Activated CD4-positive, alpha-beta T cell treated with anti-CD3 and anti-CD28 coated beads, Interleukin-2, amount 10 ng/mL, durations not matched to agents 24 days and 14 days (primary cell): Measurements from ENCODE around the gene RAB3D. TPM values are rescaled to one million over a fixed set of nuclear protein-coding genes. Genes with fewer than 3 reads are reported as not detected.
A peak's percentile ranks its signal among the peaks of the same experiment; 100 is the strongest.
"Not testable (repeated sequence)": the region's sequence is repeated elsewhere in the genome, so short reads cannot be mapped to it uniquely, and the experiment has no call there.

Source experiments
- DNase-seq: peaks from one replicate; pipeline ENCODE4 v3.0.0; 2022
- H3K27ac Mint-ChIP-seq: one replicate; pipeline ENCODE4 v1.8.0; 2022; ENCODE audit warnings: mild to moderate bottlenecking, mixed read lengths
- H3K27me3 Mint-ChIP-seq: one replicate; pipeline ENCODE4 v1.8.0; 2022; ENCODE audit warnings: mixed read lengths
- H3K36me3 Mint-ChIP-seq: one replicate; pipeline ENCODE4 v1.8.0; 2022; ENCODE audit warnings: low read depth, mild to moderate bottlenecking, mixed read lengths
- H3K4me1 Mint-ChIP-seq: one replicate; pipeline ENCODE4 v1.8.0; 2021; ENCODE audit warnings: mixed read lengths
- H3K4me3 Mint-ChIP-seq: one replicate; pipeline ENCODE4 v1.8.0; 2022; ENCODE audit warnings: mild to moderate bottlenecking, moderate library complexity, mixed read lengths
- H3K9me3 Mint-ChIP-seq: one replicate; pipeline ENCODE4 v1.8.0; 2021; ENCODE audit warnings: mixed read lengths
- intact Hi-C: fragments of 100-400 bp; cut with micrococcal nuclease; formaldehyde crosslinking; loops from one replicate; pipeline ENCODE4 v1.15.1; 2023
- total RNA-seq: library from RNA; stranded (reverse); gene quantifications from 2 replicates; pipeline ENCODE4 v1.2.3, GENCODE V29; 2022

Gene RAB3D
- total RNA-seq, 1 donor from 2014 or later, result 5.7 TPM

DNA sequence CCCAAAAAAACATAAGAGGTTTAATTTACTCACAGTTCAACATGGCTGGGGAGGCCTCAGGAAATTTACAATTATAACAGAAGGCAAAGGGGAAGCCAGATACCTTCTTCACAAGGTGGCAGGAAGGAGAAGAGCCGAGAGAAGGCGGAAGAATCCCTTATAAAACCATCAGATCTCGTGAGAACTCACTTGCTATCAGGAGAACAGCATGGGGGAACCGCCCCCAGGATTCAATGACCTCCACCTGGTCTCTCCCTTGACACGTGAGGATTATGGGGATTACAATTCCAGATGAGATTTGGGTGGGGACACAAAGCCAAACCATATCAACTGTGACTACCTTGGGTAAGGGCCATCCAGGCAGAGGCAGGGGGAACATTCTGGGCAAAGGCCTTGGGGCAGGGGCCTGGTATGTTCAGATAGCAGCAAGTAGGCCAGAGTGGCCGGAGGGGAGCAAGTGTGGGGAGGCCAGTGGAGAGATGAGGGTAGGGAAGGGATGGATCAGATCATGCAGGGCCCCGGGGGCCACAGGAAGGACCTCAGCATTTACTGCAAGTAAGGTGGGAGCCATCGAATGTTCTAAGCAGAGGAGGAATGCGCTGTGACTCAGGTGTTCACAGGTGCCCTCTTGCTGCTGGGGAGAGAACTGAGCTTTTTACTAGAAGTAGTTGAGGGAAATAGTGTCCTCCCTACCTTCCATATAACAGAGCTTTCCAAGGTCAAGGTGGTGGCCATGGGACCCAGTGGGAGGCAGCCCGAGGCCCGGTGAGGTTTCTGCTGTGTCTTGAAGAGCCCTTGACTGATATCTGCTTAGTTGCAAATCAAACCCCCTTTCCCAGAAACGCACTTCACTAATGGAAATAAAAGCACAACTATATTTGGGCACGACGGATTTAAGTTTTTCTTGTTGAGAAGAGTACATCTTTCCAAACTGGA lies 18.0 kb downstream of the RAB3D start:
- Mint-ChIP-seq H3K27me3 (peaks cover 6% of the 10 kb centered on the region), H3K4me3 (no peak overlapping the region), H3K4me1 (peaks cover 21% of the 10 kb centered on the region), H3K9me3 (no peaks in the 10 kb centered on the region), H3K27ac (no peak overlapping the region), H3K36me3 (no peaks in the 10 kb centered on the region)
- no peak for DNase-seq
- intact Hi-C loops, result no loop called here

DNA sequence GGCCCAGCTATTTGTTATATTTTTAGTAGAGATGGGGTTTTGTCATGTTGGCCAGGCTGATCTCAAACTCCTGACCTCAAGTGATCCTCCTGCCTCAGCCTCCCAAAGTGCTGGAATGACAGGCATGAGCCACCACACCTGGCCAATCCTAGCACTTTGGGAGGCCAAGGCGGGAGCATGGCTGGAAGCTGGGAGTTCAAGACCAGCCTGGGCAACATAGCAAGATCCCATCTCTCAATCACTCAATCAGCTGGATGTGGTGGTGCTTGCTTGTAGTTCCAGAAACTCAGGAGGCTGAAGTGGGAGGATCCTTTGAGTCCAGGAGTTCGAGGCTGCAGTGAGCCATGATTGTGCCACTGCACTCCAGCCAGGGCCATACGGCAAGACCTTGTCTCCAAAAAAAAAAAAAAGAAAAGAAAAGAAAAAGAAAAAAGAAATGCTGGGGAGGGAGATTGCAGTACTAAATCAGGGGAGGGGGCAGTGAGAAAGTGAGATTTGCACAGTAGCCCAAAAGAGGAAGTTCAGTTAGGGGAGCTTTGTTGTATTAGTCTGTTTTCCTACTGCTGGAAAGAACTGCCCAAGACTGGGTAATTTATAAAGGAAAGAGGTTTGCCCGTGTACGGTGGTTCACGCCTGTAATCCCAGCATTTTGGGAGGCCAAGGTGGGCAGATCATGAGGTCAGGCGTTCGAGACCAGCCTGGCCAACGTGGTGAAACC lies 19.0 kb downstream of the RAB3D start:
- H3K36me3 Mint-ChIP-seq, DNase-seq, H3K27me3 Mint-ChIP-seq, H3K4me3 Mint-ChIP-seq, intact Hi-C loops, H3K27ac Mint-ChIP-seq, H3K9me3 Mint-ChIP-seq: not testable (repeated sequence)
- H3K4me1 Mint-ChIP-seq, result peaks cover 21% of the 10 kb centered on the region

DNA sequence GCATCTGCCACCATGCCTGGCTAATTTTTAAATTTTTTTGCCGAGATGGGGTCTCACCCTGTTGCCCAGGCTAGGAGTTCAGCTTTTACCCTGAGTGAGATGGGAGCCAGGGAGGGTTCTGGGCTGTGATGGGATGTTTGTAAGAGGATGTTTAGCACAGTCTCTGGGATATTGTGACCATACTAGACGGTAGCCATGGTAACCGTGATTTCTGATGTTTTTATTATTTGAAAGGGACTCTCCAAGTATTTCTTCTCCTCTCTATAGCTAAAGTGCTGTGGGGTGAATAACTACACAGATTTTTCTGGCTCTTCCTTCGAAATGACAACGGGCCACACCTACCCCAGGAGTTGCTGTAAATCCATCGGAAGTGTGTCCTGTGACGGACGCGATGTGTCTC lies 33.1 kb downstream of the RAB3D start:
- no peak overlapping the region for H3K27ac Mint-ChIP-seq
- intact Hi-C loops, result no loop called here
- H3K9me3 Mint-ChIP-seq, result no peaks in the 10 kb centered on the region
- no peaks in the 10 kb centered on the region for H3K4me1 Mint-ChIP-seq
- H3K27me3 Mint-ChIP-seq, result peaks cover 8% of the 10 kb centered on the region
- H3K4me3 Mint-ChIP-seq, result no peak overlapping the region
- DNase-seq, result no peak
- H3K36me3 Mint-ChIP-seq, result no peaks in the 10 kb centered on the region

DNA sequence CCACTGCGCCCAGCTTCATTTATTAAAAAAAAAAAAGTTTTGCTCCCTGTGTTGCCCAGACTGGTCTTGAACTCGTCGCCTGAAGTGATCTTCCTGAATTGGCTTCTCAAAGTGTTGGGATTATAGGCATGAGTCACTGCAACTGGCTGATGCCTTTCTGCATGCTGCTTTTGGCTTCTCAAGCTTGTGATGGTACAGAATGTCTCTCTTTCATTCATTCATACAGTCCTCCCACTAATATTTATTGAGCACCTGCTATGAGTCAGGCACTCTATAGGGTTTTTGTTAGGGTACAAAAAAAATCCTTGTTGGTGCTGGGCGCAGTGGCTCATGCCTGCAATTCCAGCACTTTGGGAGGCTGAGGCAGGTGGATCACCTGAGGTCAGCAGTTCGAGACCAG lies 34.5 kb downstream of the RAB3D start:
- no peak for DNase-seq
- no peaks in the 10 kb centered on the region for H3K4me1 Mint-ChIP-seq
- intact Hi-C loops, result no loop called here
- H3K27me3 Mint-ChIP-seq, result peaks cover 8% of the 10 kb centered on the region
- no peak overlapping the region for H3K27ac Mint-ChIP-seq
- no peaks in the 10 kb centered on the region for H3K9me3 Mint-ChIP-seq
- no peak overlapping the region for H3K4me3 Mint-ChIP-seq
- no peaks in the 10 kb centered on the region for H3K36me3 Mint-ChIP-seq

- intact Hi-C loops, result no loop called here
- Mint-ChIP-seq H3K9me3 (no peaks in the 10 kb centered on the region), H3K36me3 (no peaks in the 10 kb centered on the region), H3K4me1 (no peaks in the 10 kb centered on the region), H3K27ac (no peak overlapping the region), H3K27me3 (peaks cover 15% of the 10 kb centered on the region), H3K4me3 (no peak overlapping the region)
- DNase-seq, result no peak
Observed at GRCh38 chr19:11300811-11301120, 38.7 kb downstream of the RAB3D start.

DNA sequence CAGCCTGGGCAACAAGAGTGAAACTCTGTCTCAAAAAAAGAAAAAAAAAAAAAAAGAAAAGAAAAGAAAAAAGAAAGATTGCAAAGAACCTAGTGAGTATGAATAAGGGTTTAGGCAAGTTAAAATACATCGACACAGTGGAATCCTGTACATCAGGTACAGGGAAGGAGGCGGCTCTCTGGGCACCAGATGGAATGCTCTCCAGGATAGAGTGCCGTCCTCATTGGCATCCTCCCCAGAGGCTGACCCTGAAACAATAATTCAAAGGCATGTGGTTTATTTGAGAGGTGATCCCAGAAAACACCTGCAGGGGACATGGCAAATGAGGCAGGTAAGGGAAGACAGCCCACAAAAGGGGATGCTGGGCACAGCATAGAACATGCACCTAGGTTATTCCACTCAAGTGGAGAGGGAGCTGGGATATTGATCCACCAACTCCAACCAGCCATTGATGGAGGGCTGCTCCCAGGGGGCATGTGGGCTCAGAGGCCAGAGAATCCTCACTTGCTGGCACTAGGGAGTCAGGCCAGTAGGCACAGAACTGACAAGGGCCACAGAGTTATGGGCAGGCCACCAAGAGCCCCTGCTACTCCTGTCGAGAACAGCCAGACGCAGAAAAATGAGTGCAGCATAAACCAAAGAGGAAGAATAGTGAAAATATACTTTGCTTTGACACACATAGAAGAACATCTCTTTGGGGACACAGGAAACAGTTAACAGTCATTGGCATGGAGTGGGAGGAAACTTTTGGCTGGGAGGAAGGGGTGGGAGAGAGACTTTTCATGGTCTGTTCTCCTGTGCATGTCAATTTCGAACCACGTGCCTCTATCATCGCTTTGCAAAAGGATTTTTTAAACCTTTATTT lies 39.3 kb downstream of the RAB3D start:
- Mint-ChIP-seq H3K27me3 (peaks cover 20% of the 10 kb centered on the region), H3K36me3 (no peaks in the 10 kb centered on the region), H3K4me3 (no peak overlapping the region), H3K4me1 (no peaks in the 10 kb centered on the region), H3K27ac (no peak overlapping the region), H3K9me3 (no peaks in the 10 kb centered on the region)
- intact Hi-C loops, result loop anchor here (10.0 kb wide), 1 partner anchor 285 kb away; no protein-coding TSS in a partner anchor
- no peak for DNase-seq

- H3K27me3 Mint-ChIP-seq, result peaks cover 37% of the 10 kb centered on the region
- intact Hi-C loops, result loop anchor here (10.0 kb wide), 1 partner anchor 289 kb away; no protein-coding TSS in a partner anchor
- H3K27ac Mint-ChIP-seq, result no peak overlapping the region
- H3K36me3 Mint-ChIP-seq, result no peaks in the 10 kb centered on the region
- H3K9me3 Mint-ChIP-seq, result no peaks in the 10 kb centered on the region
- no peak overlapping the region for H3K4me3 Mint-ChIP-seq
- no peak for DNase-seq
- H3K4me1 Mint-ChIP-seq, result peaks cover 4% of the 10 kb centered on the region
Observed at GRCh38 chr19:11296264-11296663, 43.2 kb downstream of the RAB3D start.

- no peak for DNase-seq
- Mint-ChIP-seq H3K4me3 (no peak within 1 kb of the TSS), H3K27me3 (peaks cover 41% of the 10 kb centered on the region), H3K36me3 (no peaks in the 10 kb centered on the region), H3K9me3 (no peaks in the 10 kb centered on the region), H3K4me1 (peaks cover 4% of the 10 kb centered on the region), H3K27ac (no peak within 1 kb of the TSS)
- intact Hi-C loops, result loop anchor here (10.0 kb wide), 1 partner anchor 289 kb away; no protein-coding TSS in a partner anchor
Observed at GRCh38 chr19:11295665-11296245, 43.7 kb downstream of the RAB3D start, which contains the start of gene TSPAN16. TSPAN16 (plus strand) TSS chr19:11296160; CDS start chr19:11296298, 138 bp downstream.

DNA sequence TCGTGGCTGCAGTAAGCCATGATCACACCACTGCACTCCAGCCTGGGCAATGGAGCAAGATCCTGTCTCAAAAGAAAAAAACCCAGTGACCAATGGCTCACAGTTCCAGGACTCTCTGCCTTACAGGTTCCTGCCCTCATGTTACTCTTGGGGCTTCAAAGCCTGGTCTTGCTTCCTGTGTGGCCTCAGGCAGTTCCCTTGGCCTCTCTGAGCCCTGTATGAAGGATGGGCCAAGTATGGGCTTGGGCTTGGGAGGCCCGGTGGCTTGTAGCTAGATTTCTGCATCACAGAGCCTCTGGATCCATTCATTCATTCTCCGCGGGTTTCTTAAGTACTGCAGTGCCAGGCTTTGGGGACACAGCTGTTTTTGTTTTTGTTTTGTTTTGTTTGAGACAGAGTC lies 44.3 kb downstream of the RAB3D start:
- Mint-ChIP-seq H3K36me3 (no peaks in the 10 kb centered on the region), H3K27ac (no peak overlapping the region), H3K27me3 (peaks cover 41% of the 10 kb centered on the region), H3K9me3 (no peaks in the 10 kb centered on the region), H3K4me1 (peaks cover 4% of the 10 kb centered on the region), H3K4me3 (no peak overlapping the region)
- no peak for DNase-seq
- intact Hi-C loops, result loop anchor here (10.0 kb wide), 1 partner anchor 290 kb away; no protein-coding TSS in a partner anchor

GRCh38 chr19:11293433-11294389 lies 45.7 kb downstream of the RAB3D start:
- Mint-ChIP-seq H3K4me1 (peaks cover 4% of the 10 kb centered on the region), H3K36me3 (no peaks in the 10 kb centered on the region), H3K27ac (no peak overlapping the region), H3K4me3 (peak overlapping the region; percentile 66), H3K27me3 (peaks cover 47% of the 10 kb centered on the region), H3K9me3 (no peaks in the 10 kb centered on the region)
- intact Hi-C loops, result loop anchor here (2.0 to 10.0 kb wide), 3 partner anchors 89 to 291 kb away; partner anchors contain the start of gene EPOR
- peak; percentile 96 for DNase-seq

GRCh38 chr19:11291991-11292390 lies 47.5 kb downstream of the RAB3D start:
- Mint-ChIP-seq H3K9me3 (no peaks in the 10 kb centered on the region), H3K36me3 (no peaks in the 10 kb centered on the region), H3K27me3 (peaks cover 45% of the 10 kb centered on the region), H3K4me3 (no peak overlapping the region), H3K27ac (no peak overlapping the region), H3K4me1 (peaks cover 7% of the 10 kb centered on the region)
- DNase-seq, result no peak
- intact Hi-C loops, result loop anchor here (2.0 to 10.0 kb wide), 3 partner anchors 90 to 293 kb away; partner anchors contain the start of gene EPOR

DNA sequence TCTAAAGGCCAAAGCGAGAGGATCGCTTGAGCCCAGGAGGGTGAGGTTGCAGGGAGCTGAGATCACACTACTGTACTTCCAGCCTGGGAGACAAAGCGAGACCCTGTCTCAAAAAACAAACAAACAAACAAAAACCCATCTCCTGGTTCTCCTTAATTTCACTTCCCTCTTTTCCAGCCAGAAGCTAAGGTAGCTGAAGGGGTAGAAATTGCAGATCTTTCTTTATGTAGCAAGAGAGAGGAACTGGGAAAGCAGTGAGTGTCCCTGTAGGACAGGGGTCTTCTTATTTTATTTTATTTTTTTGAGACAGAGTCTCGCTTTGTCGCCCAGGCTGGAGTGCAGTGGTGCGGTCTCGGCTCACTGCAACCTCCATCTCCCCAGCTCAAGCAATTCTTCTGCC lies 48.0 kb downstream of the RAB3D start:
- peaks cover 7% of the 10 kb centered on the region for H3K4me1 Mint-ChIP-seq
- no peak overlapping the region for H3K27ac Mint-ChIP-seq

More for the DNA sequence above, 48.0 kb downstream of the RAB3D start:
- H3K9me3 Mint-ChIP-seq, result no peaks in the 10 kb centered on the region
- H3K4me3 Mint-ChIP-seq, result no peak overlapping the region
- intact Hi-C loops, result loop anchor here (5.0 to 10.0 kb wide), 2 partner anchors 91 to 293 kb away; partner anchors contain the start of gene EPOR
- H3K36me3 Mint-ChIP-seq, result no peaks in the 10 kb centered on the region
- peaks cover 46% of the 10 kb centered on the region for H3K27me3 Mint-ChIP-seq
- DNase-seq, result no peak
